NT2/D1 (cell line): ENCODE data around the gene GNA12.
"Not testable (repeated sequence)": the region's sequence is repeated elsewhere in the genome, so short reads cannot be mapped to it uniquely, and the experiment has no call there.

Experiments
- DNase-seq: peaks from one replicate; pipeline ENCODE4 v3.0.0-alpha.2; 2011; ENCODE audit warnings: low read depth, low spot score
- H3K27me3 ChIP-seq: 2 replicates; pipeline ENCODE4 v1.6.0; 2011; ENCODE audit warnings: mild to moderate bottlenecking; ENCODE audit not compliant: insufficient read length, insufficient read depth
- H3K36me3 ChIP-seq: 2 replicates; pipeline ENCODE4 v1.6.1; 2011; ENCODE audit warnings: mild to moderate bottlenecking, low read length, mixed read lengths; ENCODE audit not compliant: insufficient read depth, insufficient read length
- H3K4me1 ChIP-seq: 2 replicates; pipeline ENCODE4 v1.5.1; 2011; ENCODE audit not compliant: insufficient read depth, insufficient read length
- H3K4me3 ChIP-seq: 2 replicates; pipeline ENCODE4 v1.5.1; 2011; ENCODE audit warnings: low read depth; ENCODE audit not compliant: insufficient read length
- H3K9ac ChIP-seq: 2 replicates; pipeline ENCODE4 v1.6.0; 2011; ENCODE audit warnings: low read depth; ENCODE audit not compliant: insufficient read length
- H3K9me3 ChIP-seq: 2 replicates; pipeline ENCODE4 v1.5.1; 2011; ENCODE audit warnings: mild to moderate bottlenecking, low read length; ENCODE audit not compliant: insufficient read depth
- SUZ12 ChIP-seq: IDR thresholded peaks from 2 replicates; pipeline ENCODE4 v1.6.1; 2011; ENCODE audit not compliant: insufficient read length, insufficient read depth; ENCODE audit errors: extremely low read depth
- YY1 ChIP-seq: IDR thresholded peaks from 2 replicates; pipeline ENCODE4 v1.6.1; 2011; ENCODE audit not compliant: insufficient read length, insufficient read depth
- ZNF274 ChIP-seq: IDR thresholded peaks from 2 replicates; pipeline ENCODE4 v1.6.1; 2011; ENCODE audit warnings: mild to moderate bottlenecking, low read depth, low read length

Gene GNA12

DNA sequence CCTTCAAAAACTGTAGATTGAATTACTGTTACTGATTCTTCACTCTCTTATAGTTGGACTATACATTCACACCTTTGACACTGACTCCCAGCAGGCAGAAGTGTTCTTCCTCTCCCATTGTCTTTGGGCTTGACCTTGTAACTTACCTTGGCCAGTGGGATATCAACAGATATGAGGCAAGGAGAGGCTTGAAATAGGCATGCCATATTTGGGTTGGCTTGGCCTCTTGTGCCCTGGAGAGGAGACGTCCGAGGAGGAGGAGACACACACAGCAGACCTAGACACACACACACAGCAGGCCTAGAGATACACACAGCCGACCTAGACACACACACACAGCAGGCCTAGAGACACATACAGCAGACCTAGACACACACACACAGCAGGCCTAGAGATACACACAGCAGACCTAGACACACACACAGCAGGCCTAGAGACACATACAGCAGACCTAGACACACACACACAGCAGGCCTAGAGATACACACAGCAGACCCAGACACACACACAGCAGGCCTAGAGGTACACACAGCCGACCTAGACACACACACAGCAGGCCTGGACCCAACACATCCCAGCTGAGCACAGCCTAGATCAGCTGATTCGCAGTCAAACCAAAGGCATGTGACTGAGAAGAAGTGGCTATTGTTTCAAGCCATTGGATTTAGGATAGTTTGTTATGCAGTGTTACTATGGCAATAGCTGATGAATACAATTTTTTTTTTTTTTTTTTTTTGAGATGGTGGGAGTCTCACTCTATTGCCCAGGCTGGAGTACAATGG lies 12.5 kb upstream of the GNA12 start:
- DNase-seq, result no peak
- no peaks in the 10 kb centered on the region for H3K27me3 ChIP-seq
- H3K9me3 ChIP-seq, result no peaks in the 10 kb centered on the region
- no peak overlapping the region for H3K4me3 ChIP-seq
- TF ChIP-seq ZNF274 (no peak), SUZ12 (no peak), YY1 (no peak)
- H3K36me3 ChIP-seq, result no peaks in the 10 kb centered on the region
- H3K4me1 ChIP-seq, result peaks cover 2% of the 10 kb centered on the region
- no peak overlapping the region for H3K9ac ChIP-seq

- H3K4me1 ChIP-seq, result peaks cover 2% of the 10 kb centered on the region
- TF ChIP-seq ZNF274, result no peak
- TF ChIP-seq SUZ12, result no peak
- H3K9me3 ChIP-seq, result no peaks in the 10 kb centered on the region
- H3K4me3 ChIP-seq, result no peak overlapping the region
- DNase-seq, result no peak
- H3K9ac ChIP-seq, result no peak overlapping the region
- no peaks in the 10 kb centered on the region for H3K36me3 ChIP-seq
- H3K27me3 ChIP-seq, result no peaks in the 10 kb centered on the region
Measured at GRCh38 chr7:2855386-2855785, 11.3 kb upstream of the GNA12 start.

- H3K4me3 ChIP-seq, H3K4me1 ChIP-seq, H3K27me3 ChIP-seq, DNase-seq, H3K9ac ChIP-seq, H3K9me3 ChIP-seq, H3K36me3 ChIP-seq: not testable (repeated sequence)
Measured at GRCh38 chr7:2853552-2853951, 9.4 kb upstream of the GNA12 start.

- DNase-seq, result no peak
- H3K27me3 ChIP-seq, result no peaks in the 10 kb centered on the region
- no peaks in the 10 kb centered on the region for H3K36me3 ChIP-seq
- no peaks in the 10 kb centered on the region for H3K4me1 ChIP-seq
- no peaks in the 10 kb centered on the region for H3K9me3 ChIP-seq
- no peak overlapping the region for H3K9ac ChIP-seq
- TF ChIP-seq YY1, result no peak
- TF ChIP-seq SUZ12, result no peak
- no peak for TF ChIP-seq ZNF274
- H3K4me3 ChIP-seq, result no peak overlapping the region
Measured at GRCh38 chr7:2853147-2853546, 9.0 kb upstream of the GNA12 start.

DNA sequence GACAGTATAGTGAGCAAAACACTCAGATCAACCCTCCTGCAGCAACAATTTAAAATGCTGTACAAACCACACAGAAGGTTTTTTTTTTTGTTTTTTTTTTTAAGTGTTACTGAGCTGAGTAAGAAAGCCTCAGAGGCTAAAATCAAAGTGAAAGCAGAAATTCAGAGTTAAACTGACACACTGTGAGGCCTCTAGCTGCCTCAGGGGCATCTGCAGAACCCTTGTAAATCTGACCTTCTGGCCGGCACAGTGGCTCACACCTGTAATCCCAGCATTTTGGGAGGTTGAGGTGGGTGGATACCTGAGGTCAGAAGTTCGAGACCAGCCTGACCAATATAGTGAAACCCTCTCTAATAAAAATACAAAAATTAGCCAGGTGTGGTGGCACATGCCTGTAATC lies 7.4 kb upstream of the GNA12 start:
- Histone ChIP-seq H3K27me3 (no peaks in the 10 kb centered on the region), H3K4me1 (no peaks in the 10 kb centered on the region), H3K9ac (no peak overlapping the region), H3K4me3 (no peak overlapping the region), H3K36me3 (no peaks in the 10 kb centered on the region), H3K9me3 (no peaks in the 10 kb centered on the region)
- TF ChIP-seq SUZ12 (no peak), YY1 (no peak), ZNF274 (no peak)
- DNase-seq, result no peak

GRCh38 chr7:2849941-2850766 lies 6.0 kb upstream of the GNA12 start:
- H3K4me1 ChIP-seq, result no peaks in the 10 kb centered on the region
- H3K9ac ChIP-seq, result no peak overlapping the region
- no peak for TF ChIP-seq SUZ12
- no peak for TF ChIP-seq ZNF274
- TF ChIP-seq YY1, result no peak
- H3K4me3 ChIP-seq, result no peak overlapping the region
- no peaks in the 10 kb centered on the region for H3K27me3 ChIP-seq
- H3K36me3 ChIP-seq, result no peaks in the 10 kb centered on the region
- no peak for DNase-seq
- no peaks in the 10 kb centered on the region for H3K9me3 ChIP-seq

DNA sequence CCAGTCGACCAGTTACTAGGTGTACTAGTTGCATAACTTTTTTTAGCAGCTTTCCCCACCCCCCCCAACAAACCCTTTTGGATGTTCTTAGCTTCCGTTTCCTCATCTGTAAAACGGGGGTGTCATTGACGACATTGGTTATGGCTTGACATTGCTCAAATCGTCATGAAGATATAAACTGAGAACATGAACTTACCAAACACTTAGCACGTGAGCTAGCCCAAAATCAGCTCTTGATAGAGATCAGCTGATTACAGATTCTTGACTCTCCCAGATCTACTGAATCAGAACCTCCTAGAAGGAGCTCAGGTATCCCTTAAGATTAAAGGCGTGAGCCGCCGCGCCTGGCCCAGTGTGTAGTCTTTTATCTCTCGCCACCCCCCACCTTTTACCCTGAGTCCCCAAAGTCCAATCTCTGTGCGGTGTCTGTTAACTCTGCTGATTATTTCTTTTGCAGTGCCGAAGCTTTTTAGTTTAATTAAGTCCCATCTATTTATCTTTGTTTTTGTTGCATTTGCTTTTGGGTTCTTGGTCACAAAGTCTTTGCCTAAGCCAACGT lies 1.0 kb upstream of the GNA12 start:
- no peaks in the 10 kb centered on the region for H3K27me3 ChIP-seq
- H3K4me1 ChIP-seq, result peaks cover 4% of the 10 kb centered on the region
- DNase-seq, result no peak
- H3K9me3 ChIP-seq, result no peaks in the 10 kb centered on the region
- peaks cover 27% of the 10 kb centered on the region for H3K36me3 ChIP-seq
- H3K4me3 ChIP-seq, result no peak overlapping the region
- peak overlapping the region; percentile 62 for H3K9ac ChIP-seq
- TF ChIP-seq ZNF274 (no peak), SUZ12 (no peak), YY1 (no peak)
